Esophagus squamous epithelium (tissue), 4 donors: ENCODE measurements around the gene VANGL2.

Source experiments
- CTCF ChIP-seq, 6 experiments: fragments of 450-650 bp in 4 of 6; fragments of 200-600 bp in 2 of 6; sonication (generic) in 2 of 6; IDR thresholded peaks; one replicate each; pipeline ENCODE4 v1.5.1; 2016 to 2019; ENCODE audit warnings: antibody characterized with exemption in 6 of 6, mild to moderate bottlenecking in 4 of 6, moderate library complexity in 4 of 6
- POLR2A ChIP-seq, 4 donors: fragments of 450-650 bp; IDR thresholded peaks; one replicate each; pipeline ENCODE4 v1.6.1; 2017; ENCODE audit warnings: antibody characterized with exemption in 4 of 4, mild to moderate bottlenecking in 4 of 4, moderate library complexity in 3 of 4

GRCh38 chr1:160351629-160352028 lies 48.7 kb upstream of the VANGL2 start:
- TF ChIP-seq CTCF (IDR thresholded peaks at IDR 0.05) = no peak
- TF ChIP-seq POLR2A (IDR thresholded peaks at IDR 0.05) = no peak
